ENCODE results near the gene NFKBIE.
"Not testable (repeated sequence)": the region's sequence is repeated elsewhere in the genome, so short reads cannot be mapped to it uniquely, and the experiment has no call there.

Gene NFKBIE, protein sequence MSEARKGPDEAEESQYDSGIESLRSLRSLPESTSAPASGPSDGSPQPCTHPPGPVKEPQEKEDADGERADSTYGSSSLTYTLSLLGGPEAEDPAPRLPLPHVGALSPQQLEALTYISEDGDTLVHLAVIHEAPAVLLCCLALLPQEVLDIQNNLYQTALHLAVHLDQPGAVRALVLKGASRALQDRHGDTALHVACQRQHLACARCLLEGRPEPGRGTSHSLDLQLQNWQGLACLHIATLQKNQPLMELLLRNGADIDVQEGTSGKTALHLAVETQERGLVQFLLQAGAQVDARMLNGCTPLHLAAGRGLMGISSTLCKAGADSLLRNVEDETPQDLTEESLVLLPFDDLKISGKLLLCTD

GRCh38 chr6:44265007-44265721 lies at the start of gene NFKBIE:
TSS of gene NFKBIE (minus strand) at chr6:44265551. CDS start at chr6:44265346, 205 bp downstream.
- DNase-seq (ENCODE audit: low read depth in 2 of 2, low spot score in 1 of 2): peak; percentile 91 to 94

- not testable (repeated sequence) for DNase-seq (ENCODE audit: low read depth in 2 of 2, low spot score in 1 of 2)
Measured at GRCh38 chr6:44314657-44315056, 49.3 kb upstream of the NFKBIE start.

GRCh38 chr6:44312901-44313788 lies 47.8 kb upstream of the NFKBIE start, which contains the start of gene AARS2:
TSS of gene AARS2 (minus strand) at chr6:44313347. CDS start at chr6:44313323, 24 bp downstream.
- DNase-seq (ENCODE audit: low read depth in 2 of 2, low spot score in 1 of 2): peak; percentile 82 to 90

- DNase-seq (ENCODE audit: low read depth in 2 of 2, low spot score in 1 of 2): no peak
Measured at GRCh38 chr6:44311767-44312166, 46.4 kb upstream of the NFKBIE start.

- no peak for DNase-seq (ENCODE audit: low read depth in 2 of 2, low spot score in 1 of 2)
Measured at GRCh38 chr6:44311304-44311703, 46.0 kb upstream of the NFKBIE start.

DNA sequence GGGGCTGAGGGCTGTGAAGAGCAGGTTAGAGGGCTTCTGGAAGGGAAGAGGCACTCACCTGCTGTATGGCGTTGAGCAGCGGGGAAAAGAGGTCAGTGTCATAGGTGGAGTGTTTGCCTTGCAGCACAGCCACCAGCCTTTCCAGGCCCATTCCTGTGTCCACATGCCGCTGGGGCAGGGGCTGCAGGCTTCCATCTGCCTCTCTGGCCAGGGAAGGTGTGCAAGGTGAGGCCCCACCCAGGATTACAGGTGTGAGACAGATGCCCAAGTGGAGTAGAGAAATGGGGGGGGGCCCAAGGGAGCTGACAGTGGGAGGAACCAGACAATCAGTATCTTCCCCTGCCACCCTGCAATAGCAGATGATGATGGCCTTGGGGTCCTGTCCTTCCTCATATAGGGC lies 44.9 kb upstream of the NFKBIE start:
- DNase-seq (ENCODE audit: low read depth in 2 of 2, low spot score in 1 of 2): no peak

GRCh38 chr6:44309631-44310030 lies 44.3 kb upstream of the NFKBIE start:
- DNase-seq (ENCODE audit: low read depth in 2 of 2, low spot score in 1 of 2): no peak

DNA sequence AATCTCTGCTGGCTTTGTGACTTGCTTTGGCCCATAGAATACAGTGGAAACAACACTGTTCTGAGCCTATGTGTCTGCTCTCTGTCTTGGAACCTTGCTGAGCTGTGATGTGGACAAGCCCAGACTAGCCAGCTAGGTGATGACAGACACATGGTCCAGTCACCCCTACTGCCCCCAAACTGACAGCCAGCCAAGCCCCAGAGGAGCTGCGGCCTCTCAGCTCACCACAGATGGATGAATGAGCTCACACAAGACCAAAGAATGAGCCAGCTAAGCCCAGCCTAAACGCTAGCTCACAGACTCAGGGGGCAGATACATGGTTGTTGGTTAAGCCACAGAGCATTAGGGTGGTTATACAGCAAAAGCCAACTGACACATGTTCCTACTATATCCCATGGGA lies 43.7 kb upstream of the NFKBIE start:
- DNase-seq (ENCODE audit: low read depth in 2 of 2, low spot score in 1 of 2): no peak

GRCh38 chr6:44307217-44307616 lies 41.9 kb upstream of the NFKBIE start:
- DNase-seq (ENCODE audit: low read depth in 2 of 2, low spot score in 1 of 2): no peak

DNA sequence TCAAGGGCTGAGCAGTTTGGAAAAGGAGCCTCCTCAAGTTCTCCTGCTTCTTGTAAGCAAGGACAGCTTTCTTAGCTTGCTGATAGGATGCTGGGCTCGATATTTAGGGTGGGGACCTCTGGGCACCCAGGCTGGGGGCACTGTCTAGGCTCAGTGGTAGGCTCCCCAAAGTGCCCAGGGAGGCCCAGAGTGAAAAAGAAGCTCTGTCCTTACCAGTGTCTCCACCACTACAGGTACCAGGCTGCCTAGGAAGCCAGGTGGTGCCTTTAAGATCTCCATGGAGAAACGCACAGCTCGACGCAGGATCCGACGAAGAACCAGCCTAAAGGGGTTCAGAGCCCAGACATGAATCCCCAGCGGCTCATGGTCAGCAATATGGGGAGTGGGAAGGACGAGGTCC lies 41.4 kb upstream of the NFKBIE start:
- no peak for DNase-seq (ENCODE audit: low read depth in 2 of 2, low spot score in 1 of 2)

DNA sequence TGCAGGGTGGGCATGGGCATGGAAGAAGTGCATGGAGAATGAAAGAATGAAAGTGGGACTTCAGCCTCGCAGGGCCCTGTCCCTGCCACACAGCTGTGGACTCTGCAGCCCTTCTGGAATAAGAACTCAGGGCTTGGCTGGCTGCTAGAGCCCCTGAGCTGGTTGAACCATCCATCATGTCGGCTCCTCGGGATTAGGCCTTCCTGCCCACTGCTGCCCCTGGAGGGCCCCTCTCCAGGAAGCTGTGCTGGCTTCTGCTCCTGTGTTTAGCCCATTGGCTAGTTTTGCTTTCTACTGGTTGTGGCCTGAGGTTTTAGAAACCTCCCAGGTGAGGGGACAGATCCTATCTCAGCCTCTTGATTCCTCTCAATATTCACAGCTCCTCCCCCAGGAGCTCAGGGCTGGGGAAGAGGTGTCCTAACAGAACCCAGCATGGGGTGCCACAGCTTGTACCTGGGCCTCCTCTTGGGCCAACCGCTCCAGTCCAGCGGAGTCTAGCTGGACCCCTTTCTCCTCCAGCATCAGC lies 39.9 kb upstream of the NFKBIE start:
- DNase-seq (ENCODE audit: low read depth in 2 of 2, low spot score in 1 of 2): no peak

DNA sequence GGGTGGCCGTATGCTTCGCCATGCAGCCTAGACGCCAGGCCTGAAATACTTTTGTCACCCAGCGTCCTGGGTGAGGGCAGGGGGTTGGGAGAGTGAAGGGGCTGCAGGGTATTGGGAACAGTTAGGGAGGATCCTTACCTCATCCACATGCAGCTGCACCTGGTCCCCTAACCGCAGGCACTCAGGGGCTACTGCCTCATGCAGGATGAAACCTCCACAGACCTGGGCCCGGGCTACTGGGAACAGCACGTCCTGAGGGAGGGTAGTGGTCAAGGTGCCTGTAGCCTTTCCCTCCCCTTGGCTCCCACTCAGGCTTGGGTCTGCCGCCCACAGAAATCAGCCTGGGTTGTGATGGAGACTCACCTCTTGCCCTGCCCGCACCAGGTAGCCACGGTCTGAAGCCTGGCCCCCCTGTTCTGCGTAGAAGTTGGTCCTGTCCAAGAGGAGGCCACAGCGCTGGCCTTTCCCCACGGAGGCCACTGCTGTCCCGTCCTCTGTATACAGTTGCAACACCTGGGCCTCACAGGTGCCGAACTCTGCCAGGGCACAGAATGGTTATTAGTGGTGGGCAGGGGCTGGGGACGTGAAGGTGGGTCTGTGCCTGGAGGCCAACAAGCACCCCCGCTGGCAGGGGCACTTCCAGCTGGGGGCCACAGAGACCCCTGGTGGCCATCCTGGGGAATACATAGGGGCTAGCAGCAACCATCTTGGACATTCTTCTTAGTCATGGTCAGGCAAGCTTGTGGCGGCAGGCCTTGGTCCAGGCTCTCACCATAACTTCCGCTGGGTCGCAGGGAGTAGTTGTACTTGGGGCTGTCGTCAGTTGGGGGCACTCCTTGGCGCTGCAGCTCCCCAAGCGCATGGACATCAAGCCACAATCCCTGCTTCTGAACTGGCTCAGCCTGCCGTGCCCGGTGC lies 39.2 kb upstream of the NFKBIE start:
- DNase-seq (ENCODE audit: low read depth in 2 of 2, low spot score in 1 of 2): no peak

GRCh38 chr6:44303842-44304241 lies 38.5 kb upstream of the NFKBIE start:
- no peak for DNase-seq (ENCODE audit: low read depth in 2 of 2, low spot score in 1 of 2)

GRCh38 chr6:44302856-44303255 lies 37.5 kb upstream of the NFKBIE start:
- DNase-seq (ENCODE audit: low read depth in 2 of 2, low spot score in 1 of 2): no peak

GRCh38 chr6:44301782-44302564 lies 36.6 kb upstream of the NFKBIE start:
- no peak for DNase-seq (ENCODE audit: low read depth in 2 of 2, low spot score in 1 of 2)

DNA sequence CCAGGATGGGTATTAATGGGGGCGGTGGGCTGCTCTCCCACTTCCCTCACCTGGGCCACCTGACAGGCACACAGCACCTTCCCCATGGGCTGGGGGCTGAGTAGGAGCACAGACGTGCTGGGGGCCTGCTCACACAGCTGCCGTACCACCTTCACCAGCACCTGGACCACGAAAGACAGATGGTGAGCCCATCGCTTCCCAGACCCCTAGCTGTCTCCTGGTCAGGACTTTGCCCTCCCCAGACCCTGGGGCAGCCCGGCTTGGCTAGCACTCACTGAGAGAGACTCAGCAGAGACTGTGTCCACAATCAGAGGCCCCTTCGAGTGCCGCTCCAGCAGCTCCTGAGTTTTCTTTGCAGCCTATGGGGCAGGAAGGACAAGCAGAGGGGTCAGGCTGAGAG lies 35.8 kb upstream of the NFKBIE start:
- DNase-seq (ENCODE audit: low read depth in 2 of 2, low spot score in 1 of 2): no peak

- DNase-seq (ENCODE audit: low read depth in 2 of 2, low spot score in 1 of 2): no peak
Measured at GRCh38 chr6:44300292-44300823, 35.0 kb upstream of the NFKBIE start.

GRCh38 chr6:44298864-44299263 lies 33.5 kb upstream of the NFKBIE start:
- DNase-seq (ENCODE audit: low read depth in 2 of 2, low spot score in 1 of 2): no peak
